HG03575 (cell line): ENCODE measurements around the gene KIF26B.

Source experiments
- ATAC-seq: cut with Tn5 transposase; IDR thresholded peaks from one replicate; pipeline ENCODE4 v1.9.1; 2021; ENCODE audit not compliant: unreplicated experiment, insufficient number of reproducible peaks, low FRiP score; ENCODE audit errors: extremely low read depth

The KIF26B gene

GRCh38 chr1:245458234-245458633, 303.4 kb downstream of the KIF26B start:
- ATAC-seq: no peak

- ATAC-seq: no peak
Measured at GRCh38 chr1:245458761-245459174, 304.0 kb downstream of the KIF26B start.

GRCh38 chr1:245459621-245460020, 304.8 kb downstream of the KIF26B start:
- ATAC-seq: no peak

- ATAC-seq: no peak
Measured at GRCh38 chr1:245461681-245462080, 306.9 kb downstream of the KIF26B start.

GRCh38 chr1:245462161-245462560, 307.4 kb downstream of the KIF26B start:
- no peak for ATAC-seq

GRCh38 chr1:245463392-245464165, 308.8 kb downstream of the KIF26B start:
- no peak for ATAC-seq

- ATAC-seq: no peak
Measured at GRCh38 chr1:245464290-245464689, 309.5 kb downstream of the KIF26B start.

- no peak for ATAC-seq
Measured at GRCh38 chr1:245465666-245466065, 310.9 kb downstream of the KIF26B start.

- no peak for ATAC-seq
Measured at GRCh38 chr1:245466261-245466660, 311.5 kb downstream of the KIF26B start.

GRCh38 chr1:245467804-245468203, 313.0 kb downstream of the KIF26B start:
- no peak for ATAC-seq

- ATAC-seq: no peak
Measured at GRCh38 chr1:245469006-245469405, 314.2 kb downstream of the KIF26B start.

GRCh38 chr1:245469734-245470133, 314.9 kb downstream of the KIF26B start:
- no peak for ATAC-seq

- ATAC-seq: no peak
Measured at GRCh38 chr1:245475126-245475525, 320.3 kb downstream of the KIF26B start.

- no peak for ATAC-seq
Measured at GRCh38 chr1:245475961-245476516, 321.3 kb downstream of the KIF26B start.

- no peak for ATAC-seq
Measured at GRCh38 chr1:245477941-245478340, 323.2 kb downstream of the KIF26B start.

GRCh38 chr1:245480393-245481120, 325.8 kb downstream of the KIF26B start:
- no peak for ATAC-seq

GRCh38 chr1:245481261-245481660, 326.5 kb downstream of the KIF26B start:
- no peak for ATAC-seq

- ATAC-seq: no peak
Measured at GRCh38 chr1:245483247-245483646, 328.5 kb downstream of the KIF26B start.

- ATAC-seq: no peak
Measured at GRCh38 chr1:245484176-245484575, 329.4 kb downstream of the KIF26B start.

GRCh38 chr1:245485996-245486395, 331.2 kb downstream of the KIF26B start:
- ATAC-seq: no peak
